ENCODE results near the gene GXYLT2.

DNA sequence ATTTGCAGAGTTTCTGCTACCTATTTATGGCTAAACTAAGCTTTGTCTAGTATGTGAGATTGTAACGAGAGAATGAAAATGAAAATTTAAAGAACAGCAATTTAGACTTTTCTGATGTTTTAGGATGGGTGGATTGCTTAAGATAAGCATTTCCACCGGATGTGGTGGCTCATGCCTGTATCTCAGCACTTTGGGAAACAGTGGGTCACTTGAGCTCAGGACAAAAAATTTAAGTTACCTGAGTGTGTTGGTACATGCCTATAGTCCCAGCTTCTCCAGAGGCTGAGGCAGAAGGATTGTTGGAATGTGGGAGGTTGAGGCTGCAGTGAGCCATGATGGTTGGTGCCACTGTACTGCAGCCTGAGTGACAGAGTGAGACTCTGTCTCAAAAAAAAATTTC is 112.1 kb downstream of the GXYLT2 start:
- TF ChIP-seq YY1 (IDR thresholded peaks at IDR 0.05; ENCODE audit: insufficient read depth, insufficient replicate concordance, low read depth, low read length) (no peak), PCBP1 (IDR thresholded peaks at IDR 0.05; ENCODE audit: borderline replicate concordance, low read depth, low read length) (no peak)

Measured in HepG2 (cell line).